Mesothelial cell of epicardium (in vitro differentiated cells): Measurements from ENCODE around the gene SDHB. TPM values are rescaled to one million over a fixed set of nuclear protein-coding genes. Genes with fewer than 3 reads are reported as not detected.

ENCODE experiments used
- DNase-seq, 2 experiments: peaks; one replicate each; pipeline ENCODE4 v3.0.0; 2021; ENCODE audit warnings: low spot score in 2 of 2; ENCODE audit not compliant: unreplicated experiment in 2 of 2
- H3K27ac Mint-ChIP-seq: 2 replicates; pipeline ENCODE4 v1.8.0; 2021; ENCODE audit warnings: mixed read lengths
- H3K27me3 Mint-ChIP-seq: 2 replicates; pipeline ENCODE4 v1.8.0; 2021; ENCODE audit warnings: low read depth, mixed read lengths
- H3K36me3 Mint-ChIP-seq: 2 replicates; pipeline ENCODE4 v1.8.0; 2021; ENCODE audit warnings: mixed read lengths
- H3K4me1 Mint-ChIP-seq: 2 replicates; pipeline ENCODE4 v1.8.0; 2021; ENCODE audit warnings: mixed read lengths
- H3K4me3 Mint-ChIP-seq: 2 replicates; pipeline ENCODE4 v1.8.0; 2021; ENCODE audit warnings: mild to moderate bottlenecking, moderate library complexity, mixed read lengths
- H3K9me3 Mint-ChIP-seq: 2 replicates; pipeline ENCODE4 v1.8.0; 2021; ENCODE audit warnings: mixed read lengths
- total RNA-seq: library from RNA; stranded (reverse); gene quantifications from 3 replicates; pipeline ENCODE4 v1.2.1, GENCODE V29; 2021
- TF ChIP-seq, protein P1 (sequence below): fragments of 200-600 bp; sonication (generic); IDR thresholded peaks from one replicate; pipeline ENCODE4 v1.5.0; 2021; ENCODE audit warnings: antibody characterized with exemption; ENCODE audit not compliant: unreplicated experiment

Gene SDHB
- total RNA-seq, 1 donor from 2014 or later, result 46.5 TPM

DNA sequence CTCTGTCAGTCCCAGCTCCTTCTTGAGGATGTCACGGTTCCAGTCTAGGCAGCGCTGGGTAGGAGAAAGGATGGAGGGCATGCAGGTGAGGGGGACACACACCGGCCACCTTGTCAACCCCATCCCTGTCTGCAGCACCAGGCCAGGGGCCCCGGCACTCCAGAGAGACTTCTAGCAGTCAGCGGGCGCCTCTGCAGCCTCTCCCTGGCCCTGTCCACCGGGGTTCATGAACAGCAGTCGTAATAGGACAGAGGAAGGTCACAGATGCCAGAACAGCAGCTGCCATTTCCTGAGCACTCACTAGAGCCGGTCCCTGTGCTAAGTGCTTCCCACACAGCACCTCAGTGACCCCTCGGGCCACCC is 16.3 kb upstream of the SDHB start:
- Mint-ChIP-seq H3K36me3 (no peaks in the 10 kb centered on the region), H3K9me3 (no peaks in the 10 kb centered on the region), H3K27ac (no peak overlapping the region), H3K4me1 (no peaks in the 10 kb centered on the region), H3K4me3 (no peak overlapping the region), H3K27me3 (no peaks in the 10 kb centered on the region)
- DNase-seq, result no peak
- TF ChIP-seq, protein P1, sequence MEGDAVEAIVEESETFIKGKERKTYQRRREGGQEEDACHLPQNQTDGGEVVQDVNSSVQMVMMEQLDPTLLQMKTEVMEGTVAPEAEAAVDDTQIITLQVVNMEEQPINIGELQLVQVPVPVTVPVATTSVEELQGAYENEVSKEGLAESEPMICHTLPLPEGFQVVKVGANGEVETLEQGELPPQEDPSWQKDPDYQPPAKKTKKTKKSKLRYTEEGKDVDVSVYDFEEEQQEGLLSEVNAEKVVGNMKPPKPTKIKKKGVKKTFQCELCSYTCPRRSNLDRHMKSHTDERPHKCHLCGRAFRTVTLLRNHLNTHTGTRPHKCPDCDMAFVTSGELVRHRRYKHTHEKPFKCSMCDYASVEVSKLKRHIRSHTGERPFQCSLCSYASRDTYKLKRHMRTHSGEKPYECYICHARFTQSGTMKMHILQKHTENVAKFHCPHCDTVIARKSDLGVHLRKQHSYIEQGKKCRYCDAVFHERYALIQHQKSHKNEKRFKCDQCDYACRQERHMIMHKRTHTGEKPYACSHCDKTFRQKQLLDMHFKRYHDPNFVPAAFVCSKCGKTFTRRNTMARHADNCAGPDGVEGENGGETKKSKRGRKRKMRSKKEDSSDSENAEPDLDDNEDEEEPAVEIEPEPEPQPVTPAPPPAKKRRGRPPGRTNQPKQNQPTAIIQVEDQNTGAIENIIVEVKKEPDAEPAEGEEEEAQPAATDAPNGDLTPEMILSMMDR, result no peak

DNA sequence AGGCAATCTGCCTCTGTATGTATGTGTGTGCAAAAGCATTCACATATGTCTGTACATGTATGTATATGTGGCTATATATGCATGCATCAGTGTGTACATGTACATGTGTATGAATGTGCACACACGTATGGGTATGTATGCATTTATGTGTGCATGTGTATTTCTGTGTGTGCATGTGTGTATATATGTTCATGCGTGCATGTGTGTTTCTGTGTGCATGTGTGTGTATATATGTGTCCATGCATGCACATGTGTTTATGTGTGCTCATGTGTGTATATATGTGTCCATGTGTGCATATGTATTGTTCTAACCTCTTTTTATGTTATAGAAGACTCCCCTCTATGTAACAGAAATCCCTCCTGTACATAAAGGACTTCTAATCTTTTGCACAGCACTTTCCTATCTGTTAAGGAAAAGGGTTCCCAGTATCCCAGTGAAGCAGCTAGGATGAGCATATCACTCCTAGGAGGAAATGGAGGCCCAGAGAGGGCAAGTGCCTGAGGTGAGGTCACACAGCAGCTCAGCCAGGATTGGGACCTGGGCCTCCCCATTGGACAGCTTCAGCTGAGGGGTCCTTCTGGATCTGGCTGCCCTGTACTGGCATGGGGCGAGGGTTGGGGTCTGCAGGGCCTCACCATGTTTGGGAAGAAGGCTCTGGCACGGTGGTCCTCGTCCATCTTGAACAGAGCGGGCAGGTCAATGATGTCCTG is 15.8 kb upstream of the SDHB start:
- TF ChIP-seq, protein P1, result no peak
- Mint-ChIP-seq H3K27me3 (no peaks in the 10 kb centered on the region), H3K4me1 (no peaks in the 10 kb centered on the region), H3K4me3 (no peak overlapping the region), H3K9me3 (no peaks in the 10 kb centered on the region), H3K27ac (no peak overlapping the region), H3K36me3 (no peaks in the 10 kb centered on the region)
- no peak for DNase-seq

DNA sequence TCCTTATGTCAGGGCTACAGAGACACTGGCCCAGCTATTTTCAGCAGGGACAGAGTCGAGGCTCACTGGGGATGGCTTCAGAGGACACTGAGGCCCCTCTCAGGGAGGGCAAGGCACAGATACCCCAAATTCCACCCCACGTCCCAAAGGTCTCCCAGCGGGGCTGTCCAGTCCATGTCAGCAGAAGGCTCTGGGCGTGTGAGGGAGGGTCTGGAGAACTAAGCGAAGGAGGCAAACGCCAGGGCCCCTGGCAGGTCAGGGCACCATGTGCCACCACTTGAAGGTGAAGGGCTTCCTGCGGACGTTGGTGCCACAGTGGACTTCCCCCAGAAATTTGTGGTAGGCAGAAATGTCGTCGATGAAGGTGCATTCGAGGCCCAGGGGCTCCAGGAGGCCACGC is 15.0 kb upstream of the SDHB start:
- no peaks in the 10 kb centered on the region for H3K27me3 Mint-ChIP-seq
- no peaks in the 10 kb centered on the region for H3K4me1 Mint-ChIP-seq
- TF ChIP-seq, protein P1, result no peak
- no peak overlapping the region for H3K27ac Mint-ChIP-seq
- no peaks in the 10 kb centered on the region for H3K9me3 Mint-ChIP-seq
- no peak for DNase-seq
- no peaks in the 10 kb centered on the region for H3K36me3 Mint-ChIP-seq
- no peak overlapping the region for H3K4me3 Mint-ChIP-seq

DNA sequence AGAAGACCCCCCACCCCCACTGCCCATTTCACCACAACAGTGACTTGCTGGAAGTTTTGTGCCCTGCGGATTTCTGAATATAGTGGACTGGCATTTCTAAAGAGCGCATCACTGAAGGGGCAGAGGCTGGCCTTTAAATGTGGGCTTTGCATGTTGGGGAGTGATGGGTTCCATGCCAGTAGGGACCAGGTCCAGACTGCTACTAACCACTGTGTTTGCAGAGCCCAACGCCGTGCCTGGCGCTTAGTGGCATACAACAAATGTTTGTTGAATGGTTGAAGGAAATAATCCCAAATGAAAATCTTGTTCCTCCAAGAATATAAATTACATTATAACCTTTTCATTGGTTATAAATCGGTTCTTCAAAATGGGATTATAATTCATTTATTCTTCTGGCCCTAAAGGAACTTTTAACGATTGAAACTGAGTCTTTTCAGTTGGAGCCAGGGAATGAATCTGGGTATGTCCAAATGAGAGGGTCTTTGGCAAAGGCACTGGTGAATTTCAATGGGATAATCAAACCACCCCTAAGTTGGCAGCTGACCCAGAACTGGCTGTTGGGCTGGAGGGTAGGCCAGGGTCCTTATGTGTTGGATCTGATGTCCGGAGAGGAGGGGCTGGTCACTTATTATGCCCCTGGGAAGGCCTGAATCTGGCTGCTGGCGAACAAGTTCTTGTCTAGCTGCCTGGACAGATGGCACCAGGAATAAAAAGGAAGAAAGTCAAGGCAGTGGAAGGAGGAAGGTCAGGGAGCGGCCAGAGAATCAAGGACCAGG is 13.8 kb upstream of the SDHB start:
- DNase-seq, result no peak
- H3K27me3 Mint-ChIP-seq, result no peaks in the 10 kb centered on the region

DNA sequence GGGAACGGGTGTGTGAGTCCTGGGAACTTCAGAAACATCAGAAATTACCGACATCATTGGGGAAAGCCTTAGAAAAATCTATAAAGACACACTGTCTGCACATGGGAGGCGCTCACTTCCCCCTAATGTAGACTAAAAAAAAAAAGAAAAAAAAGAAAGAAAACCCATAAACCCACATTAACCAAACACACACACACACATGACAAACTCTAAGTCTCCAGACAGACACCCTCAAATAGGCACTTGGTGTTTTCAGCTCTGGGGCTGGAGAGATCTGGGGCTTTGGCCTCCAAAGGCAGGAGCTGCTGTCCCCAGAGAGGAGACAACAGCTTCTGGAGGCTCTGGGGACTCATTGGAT is 13.2 kb upstream of the SDHB start:
- DNase-seq, result no peak
- no peaks in the 10 kb centered on the region for H3K4me1 Mint-ChIP-seq
- no peak overlapping the region for H3K27ac Mint-ChIP-seq
- no peak overlapping the region for H3K4me3 Mint-ChIP-seq
- no peaks in the 10 kb centered on the region for H3K36me3 Mint-ChIP-seq
- TF ChIP-seq, protein P1, result no peak
- H3K27me3 Mint-ChIP-seq, result no peaks in the 10 kb centered on the region
- no peaks in the 10 kb centered on the region for H3K9me3 Mint-ChIP-seq

More for the DNA sequence above, 13.8 kb upstream of the SDHB start:
- H3K36me3 Mint-ChIP-seq, result no peaks in the 10 kb centered on the region
- TF ChIP-seq, protein P1, result no peak
- no peaks in the 10 kb centered on the region for H3K4me1 Mint-ChIP-seq
- no peaks in the 10 kb centered on the region for H3K9me3 Mint-ChIP-seq
- no peak overlapping the region for H3K4me3 Mint-ChIP-seq
- no peak overlapping the region for H3K27ac Mint-ChIP-seq
